Endothelial cell (in vitro differentiated cells): ENCODE results near the gene SEH1L. TPM values are rescaled to one million over a fixed set of nuclear protein-coding genes. Genes with fewer than 3 reads are reported as not detected.
A peak's percentile ranks its signal among the peaks of the same experiment; 100 is the strongest.

Experiments
- DNase-seq: peaks from one replicate; pipeline ENCODE4 v3.0.0; 2021; ENCODE audit warnings: low spot score
- H3K27ac Mint-ChIP-seq: one replicate; pipeline ENCODE4 v1.8.0; 2021; ENCODE audit warnings: mixed read lengths, inconsistent platforms; ENCODE audit not compliant: unreplicated experiment
- H3K27me3 Mint-ChIP-seq: one replicate; pipeline ENCODE4 v1.8.0; 2021; ENCODE audit warnings: mild to moderate bottlenecking, moderate library complexity, mixed read lengths, inconsistent platforms; ENCODE audit not compliant: unreplicated experiment
- H3K36me3 Mint-ChIP-seq: one replicate; pipeline ENCODE4 v1.8.0; 2021; ENCODE audit warnings: mild to moderate bottlenecking, low read depth, mixed read lengths, inconsistent platforms; ENCODE audit not compliant: unreplicated experiment
- H3K4me1 Mint-ChIP-seq: one replicate; pipeline ENCODE4 v1.8.0; 2021; ENCODE audit warnings: mild to moderate bottlenecking, mixed read lengths, inconsistent platforms; ENCODE audit not compliant: unreplicated experiment
- H3K4me3 Mint-ChIP-seq: one replicate; pipeline ENCODE4 v1.8.0; 2021; ENCODE audit warnings: mild to moderate bottlenecking, mixed read lengths, inconsistent platforms; ENCODE audit not compliant: unreplicated experiment
- H3K9me3 Mint-ChIP-seq: one replicate; pipeline ENCODE4 v1.8.0; 2021; ENCODE audit warnings: mixed read lengths, inconsistent platforms; ENCODE audit not compliant: unreplicated experiment
- CTCF ChIP-seq: fragments of 200-600 bp; sonication (generic); IDR thresholded peaks from one replicate; pipeline ENCODE4 v1.5.0; 2021; ENCODE audit warnings: antibody characterized with exemption; ENCODE audit not compliant: unreplicated experiment
- total RNA-seq: library from RNA; stranded (reverse); fragmentation: NEBNext Ultra II Directional; extraction: Animal tissue kit (Norgen Biotek cat#: 25700); gene quantifications from one replicate; pipeline ENCODE4 v1.2.1, GENCODE V29; 2021; ENCODE audit not compliant: unreplicated experiment

Gene SEH1L
- total RNA-seq, 1 donor from 2014 or later: 35.1 TPM

GRCh38 chr18:12939162-12939561 is 8.6 kb upstream of the SEH1L start:
- no peak overlapping the region for H3K27ac Mint-ChIP-seq
- no peaks in the 10 kb centered on the region for H3K36me3 Mint-ChIP-seq
- no peak overlapping the region for H3K4me3 Mint-ChIP-seq
- no peaks in the 10 kb centered on the region for H3K4me1 Mint-ChIP-seq
- no peaks in the 10 kb centered on the region for H3K27me3 Mint-ChIP-seq
- H3K9me3 Mint-ChIP-seq: no peaks in the 10 kb centered on the region
- no peak for TF ChIP-seq CTCF
- DNase-seq: no peak

GRCh38 chr18:12943215-12943614 is 4.6 kb upstream of the SEH1L start:
- peaks cover 4% of the 10 kb centered on the region for H3K27me3 Mint-ChIP-seq
- H3K4me1 Mint-ChIP-seq: peaks cover 16% of the 10 kb centered on the region
- no peak overlapping the region for H3K4me3 Mint-ChIP-seq

GRCh38 chr18:12944709-12945108 is 3.1 kb upstream of the SEH1L start:
- H3K27ac Mint-ChIP-seq: no peak overlapping the region
- no peaks in the 10 kb centered on the region for H3K36me3 Mint-ChIP-seq
- peaks cover 16% of the 10 kb centered on the region for H3K4me1 Mint-ChIP-seq
- H3K27me3 Mint-ChIP-seq: peaks cover 4% of the 10 kb centered on the region
- no peak for TF ChIP-seq CTCF
- no peak overlapping the region for H3K4me3 Mint-ChIP-seq
- no peaks in the 10 kb centered on the region for H3K9me3 Mint-ChIP-seq
- DNase-seq: no peak

More at GRCh38 chr18:12943215-12943614, 4.6 kb upstream of the SEH1L start:
- H3K36me3 Mint-ChIP-seq: no peaks in the 10 kb centered on the region
- no peak for TF ChIP-seq CTCF
- H3K27ac Mint-ChIP-seq: no peak overlapping the region
- no peak for DNase-seq
- H3K9me3 Mint-ChIP-seq: no peaks in the 10 kb centered on the region

GRCh38 chr18:12946549-12947284 is 1.1 kb upstream of the SEH1L start:
- peak overlapping the region; percentile 91 for H3K27ac Mint-ChIP-seq
- peaks cover 4% of the 10 kb centered on the region for H3K27me3 Mint-ChIP-seq
- peak overlapping the region; percentile 96 for H3K4me3 Mint-ChIP-seq
- H3K9me3 Mint-ChIP-seq: no peaks in the 10 kb centered on the region
- H3K36me3 Mint-ChIP-seq: no peaks in the 10 kb centered on the region
- peak; percentile 66 for DNase-seq
- no peak for TF ChIP-seq CTCF
- peaks cover 16% of the 10 kb centered on the region for H3K4me1 Mint-ChIP-seq

- H3K27ac Mint-ChIP-seq: peak overlapping the region; percentile 80
- peaks cover 16% of the 10 kb centered on the region for H3K4me1 Mint-ChIP-seq
- H3K4me3 Mint-ChIP-seq: peak overlapping the region; percentile 90
- no peak for TF ChIP-seq CTCF
- H3K27me3 Mint-ChIP-seq: peaks cover 4% of the 10 kb centered on the region
- DNase-seq: peak; percentile 82
- H3K36me3 Mint-ChIP-seq: peaks cover 4% of the 10 kb centered on the region
- no peaks in the 10 kb centered on the region for H3K9me3 Mint-ChIP-seq
These were observed 416 bp downstream of the SEH1L start for GRCh38 chr18:12948050-12948804.
